Measurements from ENCODE around the gene MAZ.
"Not testable (repeated sequence)": the region's sequence is repeated elsewhere in the genome, so short reads cannot be mapped to it uniquely, and the experiment has no call there.

MAZ gene

GRCh38 chr16:29784901-29785500 lies 21.3 kb upstream of the MAZ start:
- no peaks in the 10 kb centered on the region for H3K4me1 ChIP-seq
- H3K4me3 ChIP-seq (ENCODE audit: low read depth, low read length): no peak overlapping the region
- DNase-seq: no peak
- no peaks in the 10 kb centered on the region for H3K9me3 ChIP-seq
- H3K27me3 ChIP-seq: no peaks in the 10 kb centered on the region
- TF ChIP-seq CTCF (IDR thresholded peaks at IDR 0.05; ENCODE audit: low read depth, low read length): no peak
- no peaks in the 10 kb centered on the region for H3K36me3 ChIP-seq

DNA sequence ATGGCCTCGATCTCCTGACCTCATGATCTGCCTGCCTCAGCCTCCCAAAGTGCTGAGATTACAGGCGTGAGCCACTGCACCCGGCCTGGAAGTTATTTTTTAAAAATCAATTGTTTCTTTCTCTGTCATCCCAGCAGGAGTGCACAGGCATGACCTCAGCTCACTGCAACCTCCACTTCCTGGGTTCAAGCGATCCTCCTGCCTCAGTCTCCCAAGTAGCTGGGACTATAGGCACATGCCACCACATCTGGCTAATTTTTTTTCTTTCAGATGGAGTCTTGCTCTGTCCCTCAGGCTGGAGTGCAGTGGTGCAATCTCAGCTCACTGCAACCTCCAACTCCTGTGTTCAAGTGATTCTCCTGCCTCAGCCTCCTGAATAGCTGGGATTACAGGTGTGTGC lies 19.2 kb upstream of the MAZ start:
- not testable (repeated sequence) for H3K9me3 ChIP-seq; DNase-seq; H3K4me3 ChIP-seq (ENCODE audit: low read depth, low read length); H3K4me1 ChIP-seq; H3K36me3 ChIP-seq; H3K27me3 ChIP-seq

- H3K4me3 ChIP-seq (ENCODE audit: low read depth, low read length): peak overlapping the region; percentile 76
Measured at GRCh38 chr16:29789775-29790182, 16.6 kb upstream of the MAZ start.

DNA sequence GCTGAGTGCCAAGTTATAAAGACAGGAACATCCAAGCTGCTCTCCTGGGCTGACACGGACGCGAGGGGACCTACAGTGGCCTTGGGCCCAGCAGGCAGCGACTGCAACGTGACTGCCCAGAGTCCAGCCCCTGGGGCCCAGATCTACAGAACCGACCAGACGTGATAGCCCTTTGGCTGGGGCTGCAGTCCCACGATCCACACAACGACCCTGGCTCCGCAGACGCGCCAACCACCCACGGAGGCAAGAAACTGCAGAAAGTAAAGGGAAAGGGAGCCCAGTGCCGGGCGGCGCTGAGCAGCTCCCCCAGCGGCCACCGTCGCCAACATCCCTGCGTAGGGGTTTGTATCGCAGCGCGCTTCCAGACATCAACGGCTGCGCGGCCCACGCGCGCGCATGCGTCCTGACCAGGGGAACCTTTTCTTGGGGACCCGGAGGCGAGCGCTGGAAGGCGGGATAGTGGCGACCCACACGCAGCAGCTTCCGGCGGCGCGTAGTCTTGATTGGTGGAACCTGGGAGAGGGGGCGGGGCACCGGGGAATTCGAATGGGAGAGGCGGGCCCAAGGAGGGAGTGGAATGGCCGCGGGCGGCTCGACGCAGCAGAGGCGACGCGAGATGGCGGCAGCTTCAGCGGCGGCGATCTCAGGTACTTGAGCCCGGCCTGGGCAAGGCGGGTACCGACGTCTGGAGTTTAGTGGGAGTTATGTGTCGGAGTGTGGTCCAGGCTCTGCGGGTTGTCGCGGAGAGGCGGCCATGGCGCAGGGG lies 16.0 kb upstream of the MAZ start, which contains the start of gene KIF22:
Gene KIF22, plus strand, starts transcription at position 569 of the 766 bp plus-strand sequence. Its CDS starts 9 bp downstream, at position 578.
- Histone ChIP-seq H3K4me3 (ENCODE audit: low read depth, low read length) (peak within 1 kb of the TSS; percentile 100), H3K9me3 (no peaks in the 10 kb centered on the region), H3K36me3 (peaks cover 20% of the 10 kb centered on the region)

More at GRCh38 chr16:29789775-29790182, 16.6 kb upstream of the MAZ start:
- DNase-seq: no peak
- no peaks in the 10 kb centered on the region; the same call in 1 of the 2 replicates for H3K4me1 ChIP-seq
- TF ChIP-seq CTCF (IDR thresholded peaks at IDR 0.05; ENCODE audit: low read depth, low read length): no peak
- no peaks in the 10 kb centered on the region for H3K9me3 ChIP-seq
- H3K27me3 ChIP-seq: no peaks in the 10 kb centered on the region
- H3K36me3 ChIP-seq: peaks cover 19% of the 10 kb centered on the region

GRCh38 chr16:29790949-29791844 lies 15.1 kb upstream of the MAZ start:
- Histone ChIP-seq H3K36me3 (peaks cover 25% of the 10 kb centered on the region), H3K9me3 (no peaks in the 10 kb centered on the region), H3K4me1 (no peaks in the 10 kb centered on the region; the same call in 1 of the 2 replicates), H3K27me3 (no peaks in the 10 kb centered on the region), H3K4me3 (ENCODE audit: low read depth, low read length) (peak overlapping the region; percentile 100)
- no peak for TF ChIP-seq CTCF (IDR thresholded peaks at IDR 0.05; ENCODE audit: low read depth, low read length)
- no peak for DNase-seq

More for the DNA sequence above, 16.0 kb upstream of the MAZ start, which contains the start of gene KIF22:
- Histone ChIP-seq H3K4me1 (no peaks in the 10 kb centered on the region; the same call in 1 of the 2 replicates), H3K27me3 (no peaks in the 10 kb centered on the region)
- DNase-seq: peak; percentile 100
- TF ChIP-seq CTCF (IDR thresholded peaks at IDR 0.05; ENCODE audit: low read depth, low read length): peak; percentile 69
